Fibroblast of lung (primary cell): ENCODE results near the gene REL.

Experiments used
- CTCF ChIP-seq, 2 donors: IDR thresholded peaks in 1 of 2; conservative IDR thresholded peaks in 1 of 2; 1 replicate in 1 of 2; 2 replicates in 1 of 2; pipeline ENCODE4 v1.5.1; 2011 to 2012; ENCODE audit warnings: low read length in 2 of 2, control low read depth in 1 of 2, inconsistent platforms in 1 of 2, low read depth in 1 of 2, mild to moderate bottlenecking in 1 of 2
- EZH2 ChIP-seq: IDR thresholded peaks from 2 replicates; pipeline ENCODE4 v1.5.1; 2012; ENCODE audit warnings: low read length, control low read depth, mild to moderate bottlenecking; ENCODE audit errors: missing control alignments

GRCh38 chr2:60839126-60839813 lies 42.1 kb upstream of the REL start:
- TF ChIP-seq CTCF (conservative IDR thresholded peaks at IDR 0.05 in 1 of 2, IDR thresholded peaks at IDR 0.05 in 1 of 2; ENCODE audit: low read depth in 1 of 2, low read length in 2 of 2) (no peak), EZH2 (no peak)
